Mesendoderm (in vitro differentiated cells): Measurements from ENCODE around the gene KAZN.

Source experiments
- DNase-seq: peaks from one replicate; pipeline ENCODE4 v3.0.0; 2013
- H2AK5ac ChIP-seq: 2 replicates; pipeline ENCODE4 v1.6.1; 2013; ENCODE audit warnings: low read length, inconsistent platforms
- H2BK120ac ChIP-seq: 2 replicates; pipeline ENCODE4 v1.6.1; 2013; ENCODE audit warnings: low read depth, mild to moderate bottlenecking, low read length, moderate library complexity, mixed read lengths
- H2BK15ac ChIP-seq: replicated peaks from 2 replicates; pipeline ENCODE4 v1.6.1; 2013; ENCODE audit warnings: low read depth, mild to moderate bottlenecking, moderate library complexity
- H2BK5ac ChIP-seq: 2 replicates; pipeline ENCODE4 v1.6.1; 2013; ENCODE audit warnings: low read length, inconsistent platforms
- H3K18ac ChIP-seq: 2 replicates; pipeline ENCODE4 v1.6.1; 2013; ENCODE audit warnings: mild to moderate bottlenecking, low read length, mixed read lengths
- H3K23ac ChIP-seq: one replicate; pipeline ENCODE4 v1.6.1; 2013; ENCODE audit warnings: low read length
- H3K27ac ChIP-seq: 2 replicates; pipeline ENCODE4 v1.5.1; 2013; ENCODE audit warnings: low read depth, mild to moderate bottlenecking, inconsistent platforms, low read length, moderate library complexity
- H3K27me3 ChIP-seq: 2 replicates; pipeline ENCODE4 v1.6.1; 2013; ENCODE audit warnings: low read length, control low read depth, mild to moderate bottlenecking, inconsistent platforms; ENCODE audit not compliant: insufficient read depth, poor library complexity
- H3K36me3 ChIP-seq: 2 replicates; pipeline ENCODE4 v1.6.1; 2013; ENCODE audit warnings: low read length, inconsistent platforms; ENCODE audit not compliant: control insufficient read depth, insufficient read depth
- H3K4ac ChIP-seq: one replicate; pipeline ENCODE4 v1.6.1; 2013; ENCODE audit warnings: low read depth, mild to moderate bottlenecking, low read length, moderate library complexity
- H3K4me1 ChIP-seq: 2 replicates; pipeline ENCODE4 v1.6.1; 2013; ENCODE audit warnings: low read depth, low read length, inconsistent platforms; ENCODE audit not compliant: control insufficient read depth
- H3K4me2 ChIP-seq: 2 replicates; pipeline ENCODE4 v1.6.1; 2013; ENCODE audit warnings: low read length
- H3K4me3 ChIP-seq: 2 replicates; pipeline ENCODE4 v1.5.1; 2013; ENCODE audit warnings: mild to moderate bottlenecking, low read length
- H3K56ac ChIP-seq: one replicate; pipeline ENCODE4 v1.6.1; 2013; ENCODE audit warnings: low read length
- H3K79me1 ChIP-seq: 2 replicates; pipeline ENCODE4 v1.6.1; 2013; ENCODE audit warnings: low read length, inconsistent platforms
- H3K79me2 ChIP-seq: 2 replicates; pipeline ENCODE4 v1.6.1; 2013; ENCODE audit warnings: mild to moderate bottlenecking, low read length; ENCODE audit not compliant: control insufficient read depth, insufficient read depth
- H3K9ac ChIP-seq: 2 replicates; pipeline ENCODE4 v1.6.1; 2013; ENCODE audit warnings: low read length, inconsistent platforms
- H4K5ac ChIP-seq: one replicate; pipeline ENCODE4 v1.6.1; 2013; ENCODE audit warnings: low read length
- H4K8ac ChIP-seq: one replicate; pipeline ENCODE4 v1.6.1; 2013; ENCODE audit warnings: low read depth, mild to moderate bottlenecking, control low read depth, low read length, moderate library complexity
- WGBS: extraction: QIAGEN DNeasy Blood & Tissue Kit; methylation state at CpG from one replicate; pipeline ENCODE4 v1.1.7; 2013; ENCODE audit warnings: low lambda C conversion rate, missing lambda C conversion rate; ENCODE audit not compliant: insufficient coverage; ENCODE audit errors: extremely low coverage; 5-methylcytosine and 5-hydroxymethylcytosine counted together

KAZN gene

DNA sequence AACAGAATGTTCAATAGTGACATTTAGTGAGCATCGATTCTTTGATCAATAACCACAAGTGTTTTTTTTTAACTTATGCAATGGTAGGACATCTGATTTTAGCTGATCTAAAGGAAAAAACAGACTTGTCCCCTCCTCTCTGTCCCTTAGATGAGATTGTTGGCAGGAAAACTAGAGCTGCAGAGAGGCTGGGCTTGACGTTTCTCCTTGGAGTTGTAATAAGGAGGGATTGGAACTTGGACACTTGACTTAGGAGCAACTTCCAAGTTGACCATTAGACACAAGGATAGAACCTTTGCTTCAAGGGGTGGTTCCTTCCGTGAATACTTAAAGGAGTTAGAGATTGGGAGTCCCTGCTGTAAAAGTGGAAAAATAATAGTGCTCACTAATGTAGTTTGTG lies 49.9 kb downstream of the KAZN start:
- Histone ChIP-seq H3K27me3 (no peaks in the 10 kb centered on the region), H3K18ac (peak overlapping the region; percentile 25), H2BK5ac (no peak overlapping the region), H3K56ac (no peak overlapping the region), H2AK5ac (no peak overlapping the region), H3K23ac (no peak overlapping the region), H3K4me1 (peaks cover 16% of the 10 kb centered on the region), H3K4me2 (no peak overlapping the region), H3K4ac (peak overlapping the region; percentile 8), H4K5ac (no peak overlapping the region), H3K79me2 (peaks cover 9% of the 10 kb centered on the region), H3K4me3 (no peak overlapping the region), H3K9ac (no peak overlapping the region), H2BK120ac (no peak overlapping the region), H4K8ac (no peak overlapping the region), H3K36me3 (no peaks in the 10 kb centered on the region), H3K27ac (no peak overlapping the region), H2BK15ac (no peak overlapping the region), H3K79me1 (peaks cover 2% of the 10 kb centered on the region)
- no CpG with 5 or more reads among the region's 3 CpGs for WGBS
- no peak for DNase-seq

DNA sequence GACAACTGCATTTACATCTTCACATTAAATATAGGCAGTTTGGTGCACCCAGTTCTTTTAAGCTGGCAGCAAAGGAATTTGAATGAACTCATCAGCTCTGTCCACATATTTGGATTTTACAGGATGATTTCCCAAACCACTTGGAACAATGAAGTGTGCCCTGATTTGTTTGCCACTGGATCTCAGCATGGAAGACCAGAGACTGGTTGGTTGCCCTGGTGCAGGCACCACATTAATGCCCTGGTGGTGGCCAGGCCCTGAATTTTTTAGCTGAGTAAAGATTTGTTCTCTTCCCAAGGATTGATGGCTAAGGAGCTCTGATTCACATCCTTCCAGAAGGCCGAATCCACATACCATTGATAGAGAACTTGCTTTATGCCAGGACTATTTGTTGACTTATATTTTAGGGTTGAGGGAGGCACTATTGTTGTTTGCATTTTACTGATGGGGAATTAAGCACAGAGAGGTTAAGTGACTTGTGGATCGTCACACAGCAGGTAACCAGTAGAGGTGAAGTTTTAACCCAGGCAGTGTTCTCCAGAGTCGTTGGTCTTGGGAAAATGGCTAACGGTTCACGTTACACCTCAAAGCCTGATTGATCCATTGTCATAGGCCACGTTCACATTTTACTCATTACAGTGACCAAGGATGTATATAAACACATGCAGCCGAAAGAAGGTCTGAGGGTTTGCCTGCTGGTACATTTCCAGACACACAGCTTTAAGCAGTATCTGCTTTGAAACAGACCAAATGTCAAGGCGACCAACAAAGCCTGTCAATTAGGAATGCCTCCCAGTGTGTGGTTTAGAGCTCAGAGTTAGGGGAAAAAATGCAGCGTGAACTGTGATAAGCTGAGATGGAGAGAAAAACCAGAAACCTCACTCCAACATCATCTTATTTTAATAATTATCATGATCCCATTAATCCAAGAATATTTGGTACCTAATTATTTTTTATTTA lies 50.7 kb downstream of the KAZN start:
- Histone ChIP-seq H3K56ac (peak overlapping the region; percentile 18), H2BK5ac (peak overlapping the region; percentile 5), H3K27me3 (no peaks in the 10 kb centered on the region), H3K4me3 (no peak overlapping the region), H3K4me1 (peaks cover 16% of the 10 kb centered on the region), H3K36me3 (no peaks in the 10 kb centered on the region), H3K4ac (peak overlapping the region; percentile 8), H3K18ac (peak overlapping the region; percentile 25), H3K4me2 (no peak overlapping the region), H3K79me1 (peaks cover 4% of the 10 kb centered on the region), H2BK120ac (no peak overlapping the region), H3K79me2 (peaks cover 10% of the 10 kb centered on the region), H3K27ac (no peak overlapping the region), H3K9ac (no peak overlapping the region), H4K8ac (no peak overlapping the region), H2AK5ac (no peak overlapping the region), H2BK15ac (no peak overlapping the region), H4K5ac (no peak overlapping the region), H3K23ac (no peak overlapping the region)
- no CpG with 5 or more reads among the region's 9 CpGs for WGBS
- DNase-seq: peak; percentile 90

DNA sequence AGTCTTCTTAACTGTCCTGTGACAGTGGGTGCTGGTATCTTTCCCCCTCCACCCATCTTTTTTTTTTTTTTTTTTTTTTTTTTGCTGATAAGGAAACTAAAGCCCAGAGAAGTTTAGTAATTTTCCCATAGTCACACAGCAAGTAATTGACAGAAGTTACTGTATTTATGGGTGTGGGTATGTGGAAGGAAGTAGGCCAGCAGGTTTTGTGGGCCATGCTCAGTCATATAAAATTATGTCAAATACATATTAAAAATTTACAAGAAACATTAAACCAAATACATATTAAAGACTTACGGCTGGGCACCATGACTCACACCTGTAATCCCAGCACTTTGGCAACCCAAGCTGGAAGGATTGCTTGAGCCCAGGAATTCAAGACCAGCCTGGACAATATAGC lies 51.5 kb downstream of the KAZN start:
- H3K4ac ChIP-seq: no peak overlapping the region
- WGBS: no CpG with 5 or more reads among the region's 1 CpG
- H3K4me2 ChIP-seq: no peak overlapping the region

DNA sequence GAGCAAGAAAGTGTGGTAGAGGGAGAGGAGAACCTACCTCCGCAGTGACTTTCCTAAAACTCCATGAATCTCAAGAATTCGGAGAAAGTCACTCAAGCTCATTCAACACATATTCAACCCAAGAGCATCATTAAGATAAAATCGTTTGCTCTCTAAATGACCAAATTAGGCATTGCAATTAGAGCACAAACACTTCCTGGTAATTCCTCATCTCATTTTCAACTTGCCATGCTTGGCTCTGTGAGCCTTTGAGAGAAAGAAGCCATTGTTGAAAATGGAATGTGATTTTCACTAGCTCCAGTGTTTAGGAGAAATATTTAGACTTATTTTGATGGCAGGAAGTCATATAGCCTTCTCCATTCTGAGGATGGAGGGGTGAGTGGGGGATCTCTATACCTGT lies 52.5 kb downstream of the KAZN start:
- Histone ChIP-seq H3K23ac (no peak overlapping the region), H3K4me3 (no peak overlapping the region), H3K4me1 (peaks cover 16% of the 10 kb centered on the region), H3K56ac (no peak overlapping the region), H4K8ac (no peak overlapping the region), H3K79me1 (peaks cover 8% of the 10 kb centered on the region), H2BK15ac (no peak overlapping the region), H3K4ac (no peak overlapping the region), H4K5ac (no peak overlapping the region), H3K79me2 (peaks cover 12% of the 10 kb centered on the region), H3K4me2 (no peak overlapping the region), H2BK5ac (no peak overlapping the region), H3K27ac (no peak overlapping the region), H3K18ac (peak overlapping the region; percentile 7), H3K9ac (no peak overlapping the region), H3K36me3 (no peaks in the 10 kb centered on the region), H3K27me3 (no peaks in the 10 kb centered on the region), H2AK5ac (no peak overlapping the region), H2BK120ac (peak overlapping the region; percentile 21)
- peak; percentile 82 for DNase-seq
- no CpG with 5 or more reads among the region's 3 CpGs for WGBS

More for the DNA sequence above, 51.5 kb downstream of the KAZN start:
- Histone ChIP-seq H3K9ac (no peak overlapping the region), H3K56ac (no peak overlapping the region), H3K4me3 (no peak overlapping the region), H2BK5ac (no peak overlapping the region), H4K8ac (no peak overlapping the region), H2BK120ac (no peak overlapping the region), H3K27ac (no peak overlapping the region), H3K36me3 (no peaks in the 10 kb centered on the region), H2AK5ac (no peak overlapping the region), H3K23ac (no peak overlapping the region), H3K27me3 (no peaks in the 10 kb centered on the region), H2BK15ac (no peak overlapping the region), H3K79me1 (peaks cover 6% of the 10 kb centered on the region), H3K79me2 (peaks cover 10% of the 10 kb centered on the region), H3K4me1 (peaks cover 16% of the 10 kb centered on the region), H3K18ac (peak overlapping the region; percentile 61), H4K5ac (no peak overlapping the region)
- DNase-seq: no peak

DNA sequence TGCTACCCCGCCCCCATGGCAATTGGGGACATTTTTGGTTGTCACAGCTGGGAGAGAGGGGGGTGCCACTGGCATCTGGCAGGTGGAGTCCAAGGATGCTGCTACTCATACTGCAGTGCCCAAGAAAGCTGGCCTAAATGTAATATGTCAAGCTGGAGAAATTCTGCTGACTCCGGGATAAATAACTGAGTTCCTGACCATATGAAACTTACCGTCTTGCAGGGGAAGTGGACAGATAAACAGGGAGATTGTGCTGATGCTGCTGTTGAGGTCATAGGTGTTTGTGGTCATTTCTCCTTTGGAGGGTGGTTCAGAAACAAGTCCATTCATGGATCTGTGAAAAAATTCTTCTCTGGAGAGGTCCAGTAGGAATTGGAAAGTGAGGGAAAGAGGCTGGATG lies 54.4 kb downstream of the KAZN start:
- no CpG with 5 or more reads among the region's 3 CpGs for WGBS

More for the DNA sequence above, 54.4 kb downstream of the KAZN start:
- DNase-seq: no peak
- Histone ChIP-seq H3K18ac (no peak overlapping the region), H3K27me3 (no peaks in the 10 kb centered on the region), H3K56ac (no peak overlapping the region), H3K4ac (no peak overlapping the region), H3K23ac (no peak overlapping the region), H2BK5ac (no peak overlapping the region), H2BK120ac (no peak overlapping the region), H2BK15ac (no peak overlapping the region), H3K4me3 (no peak overlapping the region), H4K5ac (no peak overlapping the region), H4K8ac (no peak overlapping the region), H3K4me2 (no peak overlapping the region), H3K79me2 (peaks cover 9% of the 10 kb centered on the region), H3K9ac (no peak overlapping the region), H3K27ac (no peak overlapping the region), H3K36me3 (no peaks in the 10 kb centered on the region), H2AK5ac (no peak overlapping the region), H3K79me1 (peaks cover 6% of the 10 kb centered on the region), H3K4me1 (peaks cover 12% of the 10 kb centered on the region)
